Measurements from ENCODE around the gene IL1RAP.
A peak's percentile ranks its signal among the peaks of the same experiment; 100 is the strongest.
"Not testable (repeated sequence)": the region's sequence is repeated elsewhere in the genome, so short reads cannot be mapped to it uniquely, and the experiment has no call there.

IL1RAP gene

DNA sequence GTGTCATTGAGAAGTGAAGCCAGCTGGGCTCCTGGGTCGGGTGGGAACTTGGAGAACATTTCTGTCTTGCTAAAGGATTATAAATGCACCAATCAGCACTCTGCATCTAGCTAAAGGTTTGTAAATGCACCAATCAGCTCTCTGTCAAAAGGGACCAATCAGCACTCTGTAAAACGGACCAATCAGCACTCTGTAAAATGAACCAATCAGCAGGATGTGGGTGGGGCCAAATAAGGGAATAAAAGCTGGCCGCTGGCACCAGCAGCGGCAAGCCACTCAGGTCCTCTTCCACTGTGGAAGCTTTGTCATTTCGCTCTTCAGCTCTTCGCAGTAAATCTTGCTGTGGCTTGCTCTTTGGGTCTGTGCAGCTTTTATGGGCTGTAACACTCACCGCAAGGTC is 164.0 kb downstream of the IL1RAP start:
- DNase-seq: not testable (repeated sequence)

DNA sequence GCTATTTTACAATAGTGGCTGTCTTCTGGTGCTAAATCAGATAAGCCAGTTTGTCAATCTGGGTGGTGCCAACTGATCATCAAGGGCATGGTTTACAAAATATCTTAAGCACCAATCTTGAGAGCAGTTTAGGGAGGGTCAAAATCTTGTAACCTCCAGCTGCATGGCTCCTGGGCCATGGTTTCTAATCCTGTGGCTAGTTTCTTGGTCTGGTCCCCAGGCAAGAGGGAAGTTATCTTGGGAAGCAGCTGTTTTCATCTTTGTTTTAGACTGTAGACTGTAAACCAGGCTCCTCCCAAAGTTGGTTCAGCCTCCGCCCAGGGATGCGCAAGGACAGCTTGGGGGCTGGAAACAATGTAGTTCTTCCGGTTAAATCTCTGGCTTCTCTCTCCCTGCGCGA is 166.8 kb downstream of the IL1RAP start:
- no peak for DNase-seq

DNA sequence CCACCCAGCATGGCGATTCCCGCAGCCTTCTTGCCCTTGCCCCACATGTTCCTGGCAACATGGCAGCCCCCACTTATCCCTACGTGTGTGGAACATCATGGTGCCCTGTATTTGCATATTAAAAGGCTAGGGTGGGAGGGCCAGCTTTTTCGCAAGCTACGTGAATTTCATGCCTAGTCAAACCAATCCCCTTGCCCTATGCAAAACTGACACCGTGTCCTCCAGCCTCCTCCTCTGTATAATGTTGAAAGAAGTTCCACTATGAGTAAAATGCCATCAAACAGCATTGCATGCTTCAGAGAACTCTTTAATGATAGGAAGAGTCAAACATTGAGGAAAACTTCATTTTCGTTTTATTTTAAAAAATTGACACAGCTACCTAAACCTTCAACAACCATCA is 170.9 kb downstream of the IL1RAP start:
- no peak for DNase-seq

DNA sequence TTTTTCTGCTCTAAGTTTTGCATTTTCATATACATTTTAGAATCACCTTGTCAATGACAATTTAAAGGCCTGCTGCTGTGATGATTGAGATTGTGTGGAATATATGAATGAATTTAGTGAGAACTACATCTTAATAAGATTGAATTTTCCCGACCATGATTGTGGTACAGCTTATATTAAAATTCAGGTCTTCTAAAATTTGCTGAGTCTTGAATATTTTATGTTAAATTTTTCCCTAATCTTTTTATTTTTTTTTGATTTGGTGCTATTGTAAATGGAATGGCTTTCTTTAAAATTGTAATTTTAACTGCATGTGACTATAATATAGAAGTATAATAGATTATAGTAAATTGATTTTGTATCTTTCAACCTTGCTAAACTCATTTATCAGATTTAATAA is 172.1 kb downstream of the IL1RAP start:
- no peak for DNase-seq

DNA sequence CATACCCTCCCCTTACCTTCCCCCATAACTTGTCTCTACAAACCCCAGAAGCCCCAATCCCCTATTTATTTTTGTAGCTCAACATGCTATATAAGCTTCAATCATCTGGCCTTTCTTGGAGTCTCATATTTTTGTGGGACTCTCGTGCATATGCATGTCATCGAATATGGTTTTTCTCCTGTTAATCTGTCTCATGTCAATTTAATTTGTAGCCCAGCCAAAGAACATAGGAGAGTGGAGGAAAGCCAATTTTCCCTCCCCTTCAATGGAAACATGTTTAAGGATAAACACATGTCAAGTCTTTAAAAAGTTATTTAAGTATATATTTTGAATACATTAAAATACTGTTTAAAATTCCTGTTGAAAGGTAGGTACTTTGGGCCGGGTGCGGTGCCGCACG is 176.4 kb downstream of the IL1RAP start:
- no peak for DNase-seq

DNA sequence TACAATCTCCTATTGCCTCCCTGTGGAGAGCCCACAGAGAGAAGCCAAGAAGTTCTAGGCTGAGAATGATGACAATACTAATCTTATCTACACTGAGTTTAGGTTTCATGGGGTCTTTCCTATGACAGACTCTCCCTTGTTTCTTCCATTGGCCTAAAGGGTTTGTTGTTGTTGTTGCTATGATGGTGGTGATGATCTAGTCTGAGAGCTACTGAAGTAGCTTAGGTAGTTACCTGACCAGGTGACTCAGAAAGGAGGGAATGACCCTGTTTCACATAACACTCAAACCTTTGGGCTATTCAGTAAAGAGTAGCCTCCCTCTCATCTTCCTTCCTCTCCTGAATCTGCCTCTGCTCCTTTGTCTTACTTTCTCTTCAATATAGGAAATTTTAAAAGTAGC is 178.4 kb downstream of the IL1RAP start:
- DNase-seq: no peak

DNA sequence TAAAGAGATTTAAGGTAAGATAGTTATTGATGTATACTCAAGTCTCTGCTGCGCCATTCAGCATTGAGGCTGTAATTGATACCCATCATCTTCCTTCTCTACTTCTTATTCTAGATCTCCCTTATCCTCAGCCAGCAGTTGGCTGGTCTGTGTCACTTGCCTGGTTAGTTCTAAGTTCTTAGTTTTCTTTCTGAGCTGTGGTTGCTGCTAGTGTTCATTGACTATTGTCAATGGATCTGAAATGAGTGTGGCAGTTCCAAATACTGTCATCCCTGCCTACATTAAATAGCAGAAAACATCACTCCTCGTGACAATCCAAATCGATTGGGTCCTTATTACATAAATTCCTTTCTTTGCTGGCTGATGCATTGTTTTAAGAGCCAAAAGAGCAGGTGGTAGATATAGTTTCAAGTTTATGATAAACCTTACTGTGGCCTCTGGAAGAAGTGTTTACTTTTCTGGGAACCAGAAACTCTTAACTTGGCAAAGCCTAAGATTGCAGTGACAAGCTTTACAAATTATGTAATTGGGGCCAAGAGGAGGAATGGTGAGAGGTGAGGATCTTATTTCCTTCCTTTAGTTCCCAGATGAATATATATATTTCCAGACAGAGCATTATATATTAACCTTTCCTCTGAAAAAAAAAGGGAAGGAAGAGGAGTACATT is 180.6 kb downstream of the IL1RAP start:
- no peak for DNase-seq

DNA sequence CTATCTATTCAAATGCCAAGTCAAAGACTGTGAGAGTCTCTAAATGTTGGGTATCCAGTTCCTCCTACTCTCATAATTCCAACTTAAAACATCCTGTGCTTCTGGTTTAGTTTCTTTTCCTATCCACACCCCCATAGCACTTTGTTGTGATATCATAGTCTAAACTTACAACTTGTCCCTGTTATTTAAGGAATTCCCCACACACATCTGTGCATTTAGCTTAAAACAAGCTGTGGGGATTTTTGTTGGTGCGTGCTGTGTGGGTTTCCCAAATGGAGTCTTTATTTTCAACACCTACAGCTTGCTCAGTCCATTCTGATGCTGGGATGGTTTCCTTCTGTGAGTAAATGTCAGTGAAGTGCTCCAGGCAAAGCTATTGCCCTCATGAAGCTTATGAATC is 181.3 kb downstream of the IL1RAP start:
- no peak for DNase-seq

DNA sequence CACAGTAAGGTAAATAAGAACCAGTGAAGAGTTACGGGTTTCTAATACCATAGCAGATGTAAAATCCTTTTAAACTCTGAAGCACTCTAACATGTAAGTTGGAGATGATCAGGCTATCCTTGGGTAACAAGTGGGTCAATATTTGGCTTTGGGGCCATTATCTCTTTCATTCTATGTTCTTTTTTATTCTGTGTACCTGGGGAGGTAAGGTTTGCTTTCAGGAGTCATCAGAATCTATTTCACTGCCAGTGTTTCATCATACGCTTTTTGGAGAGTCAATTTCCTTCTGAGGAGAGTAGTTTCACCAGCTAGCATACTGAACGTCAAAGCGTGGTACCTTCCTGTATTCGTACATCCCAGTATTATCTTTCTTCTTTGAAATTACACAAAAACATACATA is 182.1 kb downstream of the IL1RAP start:
- no peak for DNase-seq

DNA sequence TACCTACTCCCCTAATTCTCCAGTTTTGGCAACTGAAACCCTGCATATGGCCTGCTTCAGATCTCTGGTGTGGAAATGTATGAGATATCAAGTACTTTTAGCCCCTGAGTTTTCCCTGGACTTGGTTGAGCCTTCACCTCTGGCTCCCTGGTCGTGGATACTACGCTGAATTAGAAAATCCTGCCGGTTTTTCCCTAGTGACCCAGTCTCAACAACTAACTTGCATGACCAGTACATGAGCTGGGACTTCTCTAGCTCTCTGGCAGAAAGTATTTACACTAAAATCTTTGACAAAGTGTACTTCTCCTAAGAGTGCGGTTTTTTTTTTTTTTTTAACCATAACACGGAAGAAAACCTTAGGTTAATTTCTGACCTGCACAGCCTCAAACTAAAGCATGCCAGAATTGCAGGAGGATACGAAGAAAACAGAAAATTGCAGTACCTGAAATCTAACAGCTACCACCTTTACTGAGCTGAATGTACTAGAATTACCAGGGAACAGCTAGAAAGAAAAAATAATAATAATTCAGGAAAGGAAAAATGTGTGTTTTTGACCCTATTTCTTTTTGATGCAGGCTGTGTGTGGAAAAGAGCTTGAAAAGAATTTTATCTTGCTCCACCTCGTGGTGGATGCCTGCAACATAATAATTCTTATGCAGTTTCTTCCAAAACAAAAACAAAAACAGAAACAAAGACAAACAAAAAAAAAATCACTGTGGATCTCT is 183.1 kb downstream of the IL1RAP start:
- peak; percentile 6 for DNase-seq

DNA sequence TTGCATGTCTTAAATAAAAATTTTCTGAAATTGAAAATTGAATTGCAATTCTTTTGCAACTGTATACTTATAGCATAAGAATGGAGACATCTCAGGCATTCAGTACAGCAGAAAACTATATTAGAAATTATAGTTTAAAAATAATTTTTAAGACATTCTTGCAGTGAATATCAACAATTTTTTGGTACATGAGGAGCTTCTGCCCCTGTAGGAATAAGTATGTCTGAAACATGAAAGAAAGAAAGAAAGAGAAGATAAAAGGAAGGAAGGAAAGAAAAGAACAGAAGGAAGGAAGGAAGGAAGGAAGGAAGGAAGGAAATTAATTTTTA is 183.6 kb downstream of the IL1RAP start:
- DNase-seq: no peak

DNA sequence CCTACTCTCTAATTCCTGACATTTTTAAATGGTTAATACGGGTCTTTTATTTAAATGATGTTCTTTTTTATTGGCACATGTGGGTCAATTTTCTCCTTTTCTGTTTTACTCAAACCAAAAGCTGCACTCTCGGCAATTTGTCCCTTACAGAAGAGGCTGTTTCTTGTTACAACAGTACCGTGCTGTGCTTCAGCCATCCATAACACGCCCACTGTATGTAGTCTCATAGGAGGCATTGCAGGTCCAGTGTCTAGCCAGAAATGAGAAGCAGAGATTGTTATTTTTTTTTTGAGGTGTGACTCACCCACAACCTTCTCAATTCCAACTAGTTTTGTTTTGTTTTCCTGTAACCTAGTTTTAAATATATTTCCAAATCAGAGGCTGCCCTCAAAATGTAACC is 184.0 kb downstream of the IL1RAP start:
- DNase-seq: no peak

DNA sequence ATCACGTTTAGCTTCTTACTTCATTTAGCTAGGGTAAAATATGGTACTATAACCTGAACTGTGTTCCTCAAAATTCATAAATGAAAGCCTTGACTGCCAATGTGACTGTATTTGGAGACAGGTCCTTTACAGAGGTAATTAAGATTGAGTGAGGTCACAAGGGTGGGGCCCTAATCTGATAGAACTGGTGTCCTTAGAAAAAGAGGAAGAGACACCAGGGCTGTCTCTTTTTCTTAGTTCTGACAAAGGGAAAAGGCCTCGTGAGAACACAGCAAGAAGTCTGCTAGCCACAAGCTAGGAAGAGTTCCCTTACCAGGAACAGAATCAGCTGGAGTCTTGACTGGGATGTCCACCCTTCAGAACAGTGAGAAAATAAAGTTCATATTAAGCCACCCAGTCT is 185.9 kb downstream of the IL1RAP start:
- DNase-seq: no peak

DNA sequence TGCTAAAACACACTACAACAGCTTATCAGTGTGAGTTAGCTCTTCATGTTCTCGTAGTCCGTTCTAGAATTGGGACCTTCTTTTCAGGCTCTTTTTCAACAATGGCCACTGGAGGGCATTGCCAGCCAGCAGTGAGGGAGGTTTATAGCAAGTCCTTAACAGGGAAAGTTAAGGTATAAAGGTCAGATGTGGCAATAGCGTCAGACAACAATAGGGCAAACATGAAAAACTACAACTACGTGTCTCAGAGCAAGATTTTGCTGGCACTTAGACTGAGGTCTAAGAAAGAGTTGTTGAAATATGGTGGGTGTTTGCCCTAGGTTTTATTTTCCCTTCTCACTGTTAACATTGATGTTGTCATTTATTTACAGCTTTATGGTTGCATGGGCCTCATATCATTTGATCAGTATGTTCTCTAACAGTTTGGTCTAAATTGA is 187.2 kb downstream of the IL1RAP start:
- peak; percentile 29 for DNase-seq

DNA sequence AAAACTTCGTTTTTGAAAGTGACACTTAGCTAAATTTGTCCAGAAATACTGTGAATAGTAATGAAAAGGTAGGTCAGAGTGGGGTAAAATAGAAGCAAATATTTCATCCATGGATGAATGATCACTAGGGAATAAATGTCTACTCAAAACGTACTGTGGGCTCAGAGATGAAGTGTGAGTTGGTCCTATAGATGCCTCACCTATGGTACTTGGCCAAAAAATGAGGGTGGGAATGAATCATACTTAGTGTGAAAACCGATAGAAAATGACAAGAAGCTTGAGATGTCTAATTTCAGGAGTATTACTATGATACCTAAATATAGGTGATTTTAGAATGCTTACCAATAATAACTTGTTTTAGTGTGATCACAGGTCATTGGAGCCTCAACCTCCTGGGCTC is 192.7 kb downstream of the IL1RAP start:
- DNase-seq: no peak
